Right forelimb (tissue), 1 donor: Measurements from ENCODE around the gene BCL2L1.
A peak's percentile ranks its signal among the peaks of the same experiment; 100 is the strongest.

ENCODE experiments used
- DNase-seq: peaks from one replicate; pipeline ENCODE4 v3.0.0-alpha.2; 2018

BCL2L1 gene

DNA sequence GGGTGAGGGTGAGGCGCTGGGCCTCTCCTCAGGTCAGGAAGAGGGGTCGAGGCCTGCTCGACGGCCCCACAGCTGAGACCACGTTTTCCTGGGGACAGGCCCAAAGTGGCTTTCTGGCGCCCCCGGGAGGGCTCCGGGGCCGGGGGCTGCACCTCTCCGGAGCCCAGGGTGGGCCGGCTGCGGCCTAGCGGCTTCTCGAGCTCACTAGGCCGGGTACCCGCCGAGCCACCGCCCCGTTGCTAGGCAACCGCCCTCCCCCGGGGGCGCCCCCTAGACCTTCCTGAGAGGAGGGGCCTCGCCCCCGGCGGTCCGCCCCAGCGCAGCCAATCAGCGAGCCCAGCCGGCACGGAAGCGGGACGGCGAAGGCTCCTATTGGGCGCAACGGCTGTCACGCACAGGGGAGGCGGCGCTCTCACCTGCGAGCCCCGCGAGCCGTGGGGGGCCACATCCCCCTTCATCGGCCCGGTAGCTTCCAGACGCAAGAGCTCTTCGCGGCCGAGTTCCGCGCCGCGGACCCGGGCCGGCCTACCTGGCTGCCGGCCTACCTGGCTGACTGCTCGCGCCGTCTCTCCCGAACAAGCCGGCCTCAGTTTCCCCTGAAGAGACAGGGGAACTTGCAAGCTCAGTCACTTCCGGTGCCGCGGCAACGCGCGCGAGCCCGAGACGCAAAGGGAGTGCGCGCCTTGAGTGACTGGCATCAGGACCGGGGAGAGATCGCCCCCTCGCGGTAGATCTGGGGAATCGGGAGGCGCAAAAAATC is 831 bp upstream of the BCL2L1 start:
- peak; percentile 99 for DNase-seq

GRCh38 chr20:31723069-31723318 is 326 bp upstream of the BCL2L1 start:
- DNase-seq = no peak

DNA sequence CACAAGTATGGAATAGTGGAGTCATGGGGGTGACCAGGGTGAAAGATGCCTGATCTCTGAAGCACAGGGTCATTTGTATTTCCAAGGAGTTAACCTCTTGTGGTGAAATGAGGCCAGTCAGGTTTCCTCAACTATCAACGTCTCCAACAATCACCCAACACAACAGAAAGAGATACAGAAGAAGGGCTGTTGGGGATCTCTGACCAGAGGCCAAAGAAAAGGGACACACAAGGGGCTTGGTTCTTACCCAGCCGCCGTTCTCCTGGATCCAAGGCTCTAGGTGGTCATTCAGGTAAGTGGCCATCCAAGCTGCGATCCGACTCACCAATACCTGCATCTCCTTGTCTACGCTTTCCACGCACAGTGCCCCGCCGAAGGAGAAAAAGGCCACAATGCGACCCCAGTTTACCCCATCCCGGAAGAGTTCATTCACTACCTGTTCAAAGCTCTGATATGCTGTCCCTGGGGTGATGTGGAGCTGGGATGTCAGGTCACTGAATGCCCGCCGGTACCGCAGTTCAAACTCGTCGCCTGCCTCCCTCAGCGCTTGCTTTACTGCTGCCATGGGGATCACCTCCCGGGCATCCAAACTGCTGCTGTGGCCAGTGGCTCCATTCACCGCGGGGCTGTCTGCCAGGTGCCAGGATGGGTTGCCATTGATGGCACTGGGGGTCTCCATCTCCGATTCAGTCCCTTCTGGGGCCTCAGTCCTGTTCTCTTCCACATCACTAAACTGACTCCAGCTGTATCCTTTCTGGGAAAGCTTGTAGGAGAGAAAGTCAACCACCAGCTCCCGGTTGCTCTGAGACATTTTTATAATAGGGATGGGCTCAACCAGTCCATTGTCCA is 1.0 kb downstream of the BCL2L1 start:
- DNase-seq = no peak

DNA sequence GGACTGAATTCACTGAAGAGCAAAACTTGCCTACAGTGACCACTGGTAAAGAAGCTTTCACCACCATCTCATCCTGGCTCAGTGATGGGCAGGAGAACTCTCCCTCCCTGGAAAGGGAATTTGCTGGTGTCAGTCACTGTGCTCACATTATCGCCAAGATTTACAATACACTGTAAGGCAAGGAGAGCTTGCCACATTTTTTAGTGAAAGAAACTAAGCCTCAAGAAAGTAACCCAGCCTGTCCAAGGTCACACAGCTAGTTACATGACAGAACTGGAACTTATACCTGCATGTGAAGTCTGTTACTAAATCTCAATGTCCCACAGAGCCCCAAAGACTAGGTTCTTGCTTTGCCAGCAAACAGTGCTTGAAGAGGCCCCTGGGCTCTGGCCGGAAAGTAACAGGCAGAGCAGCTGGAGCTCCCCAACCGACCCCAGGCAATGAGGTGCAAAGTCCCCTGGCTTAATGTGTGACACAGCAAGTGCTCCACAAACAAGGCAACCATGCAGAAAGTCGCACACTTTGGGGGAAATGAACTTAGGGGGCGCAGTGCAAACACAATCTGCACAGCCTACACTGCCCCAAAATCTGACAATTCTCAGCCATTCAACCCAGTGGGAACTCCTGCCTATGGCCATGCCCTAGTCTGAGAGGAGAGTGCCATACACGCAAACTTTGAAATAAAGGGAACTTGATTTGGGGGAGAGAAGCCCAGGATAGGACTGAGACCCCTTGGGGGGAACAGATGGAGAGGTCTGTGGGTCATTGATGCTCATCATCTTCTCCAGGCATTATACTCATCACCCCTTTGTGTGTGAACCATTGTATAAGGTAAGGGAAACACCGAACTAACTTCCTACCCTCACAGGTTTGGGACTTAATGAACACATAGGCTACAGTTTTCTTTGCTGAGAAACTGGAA is 1.9 kb downstream of the BCL2L1 start:
- no peak for DNase-seq

DNA sequence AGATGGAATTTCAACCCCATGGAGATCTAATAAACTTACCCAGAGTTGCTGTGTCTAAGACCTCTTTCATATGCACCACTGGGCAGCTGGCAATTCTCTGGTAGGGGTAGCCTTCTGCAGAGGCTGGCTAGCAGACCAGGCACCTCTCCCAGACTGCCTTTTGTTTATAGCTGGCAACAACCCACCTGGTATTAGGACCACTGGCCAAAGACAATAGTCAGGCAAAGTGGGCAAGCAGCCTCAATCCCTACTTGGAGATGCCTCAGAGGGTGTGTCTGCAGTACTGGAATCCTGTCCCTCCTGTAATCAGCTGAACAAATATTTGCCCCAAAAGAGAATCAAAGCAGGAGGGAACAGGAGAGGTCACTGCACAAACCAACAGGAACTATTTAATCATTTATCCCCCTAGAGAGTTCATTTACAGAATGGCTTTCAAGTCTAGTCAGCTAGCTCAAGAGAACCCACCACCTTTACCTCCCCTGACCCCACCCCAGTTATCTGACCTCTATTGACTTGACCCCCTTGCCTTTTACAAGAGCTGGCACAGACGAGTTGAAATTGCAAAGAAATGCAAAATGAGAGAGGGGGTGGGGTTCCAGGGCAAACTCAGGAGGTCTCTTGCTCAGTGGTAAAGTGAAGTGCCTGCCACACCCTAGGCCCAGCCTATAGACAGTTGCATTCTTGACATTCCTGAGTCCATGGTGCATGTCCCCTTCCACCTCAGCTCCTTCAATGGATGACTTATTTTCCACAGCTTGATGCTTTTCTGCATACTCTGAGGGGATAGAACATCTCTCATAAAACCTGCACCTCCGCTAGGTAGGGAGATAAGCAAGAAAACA is 2.8 kb downstream of the BCL2L1 start:
- DNase-seq = no peak

- no peak for DNase-seq
These were observed 3.6 kb downstream of the BCL2L1 start for GRCh38 chr20:31718952-31719643.

DNA sequence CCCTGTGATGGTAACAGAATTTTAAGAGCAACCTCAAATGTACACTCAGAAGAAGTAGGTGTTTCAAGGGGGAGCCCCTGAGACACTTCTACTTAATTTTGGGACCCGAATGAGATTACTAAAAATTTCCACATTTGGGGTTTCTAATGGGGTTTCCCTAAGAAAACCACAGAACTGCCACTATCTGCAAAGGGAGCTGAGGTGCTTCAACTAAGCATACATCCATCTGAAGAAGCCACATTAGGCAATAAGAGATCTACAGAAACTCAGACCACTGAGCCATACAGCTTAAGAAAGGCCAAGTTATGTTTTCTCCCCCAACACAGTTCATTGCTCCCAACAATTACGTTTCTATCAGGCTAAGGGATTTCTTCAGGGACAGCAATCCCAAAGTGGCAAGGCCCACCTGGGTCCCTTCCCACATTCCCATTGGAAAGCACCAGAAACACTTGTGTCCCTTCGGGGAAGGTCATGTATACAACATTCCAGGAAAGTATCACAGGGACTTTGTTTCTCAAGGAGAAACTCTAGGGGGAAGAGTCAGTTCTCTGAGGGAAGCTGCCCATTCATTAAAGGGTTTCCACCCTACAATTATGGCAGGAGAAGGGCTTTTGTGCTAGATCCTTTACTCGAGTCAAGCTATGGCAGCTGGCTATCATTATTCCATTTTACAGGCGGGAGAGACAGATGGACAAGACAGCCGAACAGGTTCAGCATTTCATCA is 5.0 kb downstream of the BCL2L1 start:
- no peak for DNase-seq

DNA sequence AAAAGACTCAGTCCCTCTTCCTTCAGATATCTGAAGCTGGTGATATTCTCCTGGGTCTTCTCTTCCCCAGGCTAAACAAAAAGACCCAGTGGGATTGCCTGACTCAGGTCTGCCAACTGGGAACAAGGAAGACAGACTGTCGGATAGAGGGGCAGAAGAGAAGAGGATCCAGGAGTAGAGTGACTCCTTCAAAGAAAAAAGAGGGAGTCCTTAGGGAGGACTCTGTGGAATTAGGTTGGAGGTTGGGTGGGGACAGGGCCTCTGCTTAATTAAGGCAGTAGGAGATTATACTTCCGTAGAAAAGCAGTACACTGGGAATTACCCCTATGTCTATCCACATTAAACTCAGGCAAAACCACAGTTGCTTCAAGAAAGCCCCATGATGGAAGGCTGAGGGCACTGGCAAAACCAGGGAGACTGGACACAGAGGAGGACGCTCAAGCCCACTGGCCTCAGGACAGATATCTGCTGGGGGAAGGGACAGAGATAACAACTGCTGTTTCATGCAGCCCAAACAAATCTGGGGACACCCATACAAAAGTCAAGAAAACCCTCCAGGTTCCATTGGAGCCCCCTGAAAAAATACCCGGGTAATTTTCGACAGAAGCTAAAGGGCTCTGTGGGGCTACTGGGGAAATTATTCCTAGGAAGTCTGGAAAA is 5.7 kb downstream of the BCL2L1 start:
- no peak for DNase-seq

- DNase-seq = no peak
These were observed 6.3 kb downstream of the BCL2L1 start for GRCh38 chr20:31716351-31716750.

GRCh38 chr20:31715766-31716165 is 6.9 kb downstream of the BCL2L1 start:
- no peak for DNase-seq

- peak; percentile 74 for DNase-seq
These were observed 9.1 kb downstream of the BCL2L1 start for GRCh38 chr20:31713312-31714273.

GRCh38 chr20:31712564-31713311 is 9.9 kb downstream of the BCL2L1 start:
- DNase-seq = peak; percentile 66

GRCh38 chr20:31712112-31712553 is 10.5 kb downstream of the BCL2L1 start:
- DNase-seq = no peak

DNA sequence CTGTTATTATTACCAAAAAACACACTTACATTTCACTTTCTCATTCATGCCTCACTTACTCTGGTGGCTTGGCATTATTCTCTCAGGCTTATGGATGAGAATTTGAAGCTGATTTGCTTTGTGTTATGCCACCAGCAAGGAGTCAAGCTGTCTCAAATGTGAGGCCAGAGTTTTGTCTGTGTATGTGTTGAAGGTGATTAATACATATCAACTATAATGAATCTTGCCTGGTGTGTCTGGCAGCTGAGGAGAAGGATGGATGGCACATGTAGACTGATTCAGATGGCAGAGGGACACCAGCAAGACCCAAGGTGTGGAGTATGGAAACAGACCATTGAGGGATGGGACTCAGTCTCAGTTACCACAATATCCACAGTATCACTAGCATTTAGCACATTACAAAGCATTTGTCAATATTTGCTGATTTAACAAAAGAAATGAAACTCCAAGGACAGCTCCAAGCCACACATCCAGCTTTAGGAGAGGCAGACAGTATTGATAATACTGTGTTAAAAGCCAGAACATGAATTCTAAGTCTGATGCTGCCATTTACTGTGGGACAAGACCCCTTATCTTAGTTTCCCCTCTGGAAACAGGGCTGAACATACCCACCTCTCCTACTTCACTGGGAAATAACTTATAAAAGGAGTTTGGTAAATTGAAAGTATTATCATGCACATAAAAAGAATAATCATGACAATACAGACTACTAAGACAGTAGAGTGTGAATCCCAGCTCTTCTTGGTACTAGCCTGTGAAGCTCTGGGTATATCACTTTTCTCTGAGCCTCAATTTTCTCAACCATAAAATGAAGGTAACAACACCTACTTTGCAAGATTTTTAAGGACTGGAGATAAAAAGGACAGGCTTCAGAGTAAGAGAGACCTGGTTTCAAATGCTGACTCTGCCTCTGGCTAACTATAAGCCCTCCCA is 11.2 kb downstream of the BCL2L1 start:
- DNase-seq = no peak

DNA sequence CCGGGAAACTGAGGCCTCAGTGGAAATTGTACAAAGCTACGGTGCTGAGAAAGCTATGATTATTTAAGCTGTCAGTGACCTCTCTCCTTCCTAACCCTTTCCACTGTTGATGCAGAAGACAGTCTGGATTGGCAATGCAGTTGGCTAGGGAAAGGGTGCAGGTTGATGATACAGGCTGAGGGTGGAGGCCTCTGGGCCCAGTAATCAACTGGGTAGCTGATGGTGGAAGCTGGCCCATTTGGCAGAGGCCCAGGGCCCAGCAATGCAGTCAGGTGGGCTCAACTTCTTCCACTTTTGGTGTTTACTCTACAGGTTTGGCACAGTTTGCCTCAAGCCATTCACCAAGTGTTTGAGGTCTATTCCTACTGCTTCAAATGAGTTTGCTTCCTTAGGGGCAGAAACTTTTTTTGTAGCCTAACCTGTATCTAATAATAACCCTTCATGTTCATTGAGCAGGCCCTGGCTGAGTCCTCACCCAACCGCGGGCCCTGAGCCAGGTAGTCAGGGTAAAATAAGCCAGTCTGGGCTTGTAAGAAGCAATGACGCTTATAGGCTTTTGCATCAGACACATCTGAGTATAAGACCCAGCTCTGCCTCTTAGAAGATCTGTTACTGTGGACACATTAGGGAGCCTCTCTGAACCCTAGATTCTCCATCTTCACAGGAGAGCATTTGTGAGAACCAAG is 12.1 kb downstream of the BCL2L1 start:
- no peak for DNase-seq

DNA sequence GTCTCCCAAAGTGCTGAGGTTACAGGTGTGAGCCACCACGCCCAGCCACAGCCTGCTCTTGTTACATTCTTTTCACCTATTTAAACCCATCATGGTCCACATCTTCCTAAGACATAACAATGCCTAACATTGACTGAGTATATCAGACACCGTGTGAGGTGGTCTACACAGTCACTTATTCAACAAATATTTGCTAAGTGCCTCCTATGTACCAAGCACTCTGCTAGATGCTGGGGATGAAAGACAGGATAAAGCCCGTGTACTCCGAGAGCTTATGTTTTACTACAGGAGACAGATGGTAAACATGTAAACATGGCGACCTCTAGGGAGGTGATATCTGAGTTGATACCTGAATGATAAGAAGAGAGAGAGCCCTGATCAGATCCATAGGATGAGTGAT is 12.7 kb downstream of the BCL2L1 start:
- no peak for DNase-seq
